Lower leg skin (tissue), 4 donors: ENCODE results near the gene CHST2. TPM values are rescaled to one million over a fixed set of nuclear protein-coding genes. Genes with fewer than 3 reads are reported as not detected.

Experiments
- DNase-seq, 2 donors: peaks; one replicate each; pipeline ENCODE4 v3.0.0-alpha.2; 2019; ENCODE audit warnings: low spot score in 2 of 2
- H3K4me3 ChIP-seq: fragments of 200-600 bp; sonication (generic); 2 replicates; pipeline ENCODE4 v1.5.1; 2017; ENCODE audit warnings: mild to moderate bottlenecking, low read depth; ENCODE audit not compliant: poor library complexity, severe bottlenecking
- POLR2A ChIP-seq, 2 donors: fragments of 450-650 bp; IDR thresholded peaks; one replicate each; pipeline ENCODE4 v1.6.1; 2016 to 2017; ENCODE audit warnings: antibody characterized with exemption in 2 of 2, mild to moderate bottlenecking in 1 of 2, moderate library complexity in 1 of 2
- WGBS, 2 donors: methylation state at CpG; one replicate each; pipeline ENCODE4 v1.1.5; 2018; 5-methylcytosine and 5-hydroxymethylcytosine counted together
- intact Hi-C: fragments of 100-400 bp; cut with DNase I; formaldehyde crosslinking; loops from one replicate; pipeline ENCODE4 v1.15.0; 2023; ENCODE audit warnings: low total_unique reads
- total RNA-seq, 4 donors: library from RNA; depleted of rRNA; stranded (reverse); fragments of >200 nt; gene quantifications; one replicate each; pipeline ENCODE4 v1.1.0, GENCODE V29; 2016
- TF ChIP-seq, protein P1 (sequence below), 3 donors: fragments of 450-650 bp; IDR thresholded peaks; one replicate each; pipeline ENCODE4 v1.5.1; 2016; ENCODE audit warnings: antibody characterized with exemption in 3 of 3, mild to moderate bottlenecking in 3 of 3, moderate library complexity in 2 of 3

CHST2 gene
- total RNA-seq, 4 donors from 2014 or later: 2.2 to 14.7 (median 4.4) TPM

DNA sequence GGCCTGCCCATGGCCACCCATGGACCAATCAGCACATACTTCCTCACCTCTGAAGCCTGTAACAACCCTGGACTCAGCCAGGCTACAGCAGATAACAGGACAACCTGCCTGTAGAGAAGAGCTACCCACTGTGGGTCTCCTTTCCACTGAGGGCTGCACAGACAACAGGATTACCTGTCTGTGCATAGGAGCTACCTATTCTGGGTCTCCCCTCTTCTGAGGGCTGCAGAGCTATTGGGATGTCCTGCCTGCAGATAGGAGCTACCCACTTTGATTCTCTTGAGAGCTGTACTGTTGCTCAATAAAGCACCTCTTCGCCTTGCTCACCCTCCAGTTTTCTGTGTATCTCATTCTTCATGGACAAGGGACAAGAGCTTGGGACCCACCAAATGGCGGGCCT is 23.8 kb upstream of the CHST2 start:
- 92 to 100% methylated on average over 2 of the region's 2 CpGs for WGBS, 2 donors
- no peak for TF ChIP-seq POLR2A (IDR thresholded peaks at IDR 0.05)
- TF ChIP-seq, protein P1, sequence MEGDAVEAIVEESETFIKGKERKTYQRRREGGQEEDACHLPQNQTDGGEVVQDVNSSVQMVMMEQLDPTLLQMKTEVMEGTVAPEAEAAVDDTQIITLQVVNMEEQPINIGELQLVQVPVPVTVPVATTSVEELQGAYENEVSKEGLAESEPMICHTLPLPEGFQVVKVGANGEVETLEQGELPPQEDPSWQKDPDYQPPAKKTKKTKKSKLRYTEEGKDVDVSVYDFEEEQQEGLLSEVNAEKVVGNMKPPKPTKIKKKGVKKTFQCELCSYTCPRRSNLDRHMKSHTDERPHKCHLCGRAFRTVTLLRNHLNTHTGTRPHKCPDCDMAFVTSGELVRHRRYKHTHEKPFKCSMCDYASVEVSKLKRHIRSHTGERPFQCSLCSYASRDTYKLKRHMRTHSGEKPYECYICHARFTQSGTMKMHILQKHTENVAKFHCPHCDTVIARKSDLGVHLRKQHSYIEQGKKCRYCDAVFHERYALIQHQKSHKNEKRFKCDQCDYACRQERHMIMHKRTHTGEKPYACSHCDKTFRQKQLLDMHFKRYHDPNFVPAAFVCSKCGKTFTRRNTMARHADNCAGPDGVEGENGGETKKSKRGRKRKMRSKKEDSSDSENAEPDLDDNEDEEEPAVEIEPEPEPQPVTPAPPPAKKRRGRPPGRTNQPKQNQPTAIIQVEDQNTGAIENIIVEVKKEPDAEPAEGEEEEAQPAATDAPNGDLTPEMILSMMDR (IDR thresholded peaks at IDR 0.05): no peak
- H3K4me3 ChIP-seq: no peak overlapping the region
- intact Hi-C loops: no loop called here
- DNase-seq: no peak

DNA sequence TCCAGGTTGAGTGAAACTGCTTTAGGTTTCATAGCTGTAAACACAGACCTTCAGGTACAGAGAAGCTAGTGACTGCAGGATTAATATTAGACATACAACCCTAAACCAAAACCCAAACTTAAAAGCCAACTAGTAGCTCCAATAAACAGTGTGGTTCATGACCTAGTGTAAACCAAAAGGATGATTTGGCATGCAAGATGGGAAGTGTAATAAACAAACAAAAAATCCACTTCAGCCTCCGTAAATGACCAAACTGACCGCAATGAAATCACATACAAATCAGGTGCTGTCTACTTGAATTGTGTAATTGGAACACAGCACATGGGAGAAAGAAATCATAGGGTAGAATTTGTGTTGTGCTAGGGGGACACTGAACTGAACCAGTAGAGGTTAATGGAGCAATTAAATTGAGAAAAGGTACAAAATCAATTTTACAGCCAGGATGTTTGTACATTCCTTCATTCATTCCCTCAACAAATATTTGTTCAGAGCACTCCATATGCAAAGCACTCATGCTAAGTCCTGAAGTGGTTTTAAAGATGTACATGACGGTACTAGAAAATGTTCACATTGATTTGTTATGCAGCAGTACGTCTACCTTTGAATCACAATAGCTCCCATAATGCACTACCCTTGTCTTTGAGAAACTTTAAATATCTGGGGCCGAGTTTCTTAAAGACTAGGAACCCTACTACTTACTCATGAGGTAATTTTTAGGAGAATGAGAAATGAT is 21.4 kb upstream of the CHST2 start:
- 91 to 92% methylated on average over 5 of the region's 5 CpGs for WGBS, 2 donors
- intact Hi-C loops: no loop called here
- no peak for TF ChIP-seq POLR2A (IDR thresholded peaks at IDR 0.05)
- TF ChIP-seq, protein P1 (IDR thresholded peaks at IDR 0.05): no peak
- DNase-seq: no peak
- H3K4me3 ChIP-seq: no peak overlapping the region

DNA sequence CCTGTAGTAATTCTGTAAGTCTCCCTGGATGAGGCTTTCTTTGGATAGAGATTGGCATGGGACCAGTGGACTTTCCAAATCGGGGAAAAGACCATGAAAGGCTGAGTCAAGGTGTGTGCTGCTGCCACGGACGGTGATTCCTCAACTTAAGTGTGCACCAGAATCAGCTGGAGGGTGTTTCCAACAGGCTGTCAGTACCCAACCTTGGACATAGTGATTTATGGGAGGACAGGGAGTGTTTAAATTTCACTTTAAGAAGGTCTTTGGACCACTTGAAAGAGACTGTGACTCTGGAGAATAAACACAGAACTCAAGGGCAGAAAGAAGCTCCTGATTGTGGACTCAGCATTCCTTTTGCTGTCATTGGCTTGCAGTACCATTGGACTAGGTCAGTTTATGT is 20.4 kb upstream of the CHST2 start:
- intact Hi-C loops: no loop called here
- TF ChIP-seq POLR2A (IDR thresholded peaks at IDR 0.05): no peak
- TF ChIP-seq, protein P1 (IDR thresholded peaks at IDR 0.05): no peak
- WGBS, 2 donors: 51 to 65% methylated on average over 3 of the region's 3 CpGs
- DNase-seq: no peak
- no peak overlapping the region for H3K4me3 ChIP-seq

DNA sequence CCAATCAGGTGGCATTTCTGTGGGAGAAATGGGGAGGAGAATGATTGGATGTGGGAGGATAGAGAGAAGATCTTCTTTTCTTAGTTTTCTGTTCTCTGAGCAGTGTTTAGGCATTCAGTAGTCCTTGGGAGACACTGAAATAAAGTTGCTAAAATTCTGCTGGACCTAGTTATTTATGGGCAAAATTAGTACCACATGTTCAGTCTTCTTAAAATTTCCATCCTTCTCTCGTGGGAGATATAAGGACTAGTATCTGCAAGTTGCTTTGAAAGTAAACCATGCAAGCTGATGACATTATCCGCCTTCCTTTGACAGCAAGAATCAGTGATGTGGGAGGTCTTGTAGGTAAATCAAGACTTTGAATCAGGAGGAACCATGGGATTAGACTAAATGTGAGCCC is 19.9 kb upstream of the CHST2 start:
- TF ChIP-seq, protein P1 (IDR thresholded peaks at IDR 0.05): no peak
- TF ChIP-seq POLR2A (IDR thresholded peaks at IDR 0.05): no peak
- intact Hi-C loops: no loop called here
- H3K4me3 ChIP-seq: no peak overlapping the region
- DNase-seq: no peak
- 59 to 70% methylated on average over 2 of the region's 2 CpGs for WGBS, 2 donors

DNA sequence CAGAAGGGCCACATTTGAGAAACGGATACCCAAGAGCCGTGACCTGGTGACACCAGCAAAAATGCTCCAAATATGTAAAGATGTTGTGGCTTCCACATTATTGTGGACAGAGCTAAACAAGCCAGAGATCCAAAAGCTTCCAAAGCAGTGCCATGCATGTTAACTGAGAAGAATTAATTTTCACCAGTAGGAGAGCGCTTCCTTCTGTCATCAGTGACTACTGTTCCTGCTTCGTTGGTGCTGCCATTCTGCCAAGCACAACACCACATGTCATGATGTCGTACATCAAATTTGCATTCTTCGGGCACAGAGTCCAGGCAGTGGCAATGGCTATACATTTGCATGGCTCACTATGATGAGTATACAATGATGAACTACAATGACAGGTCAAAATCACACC is 19.1 kb upstream of the CHST2 start:
- intact Hi-C loops: no loop called here

More for the DNA sequence above, 19.1 kb upstream of the CHST2 start:
- WGBS, 2 donors: 79% methylated on average over 6 of the region's 6 CpGs
- DNase-seq: no peak
- no peak for TF ChIP-seq POLR2A (IDR thresholded peaks at IDR 0.05)
- TF ChIP-seq, protein P1 (IDR thresholded peaks at IDR 0.05): no peak
- no peak overlapping the region for H3K4me3 ChIP-seq
